Neutrophil (primary cell): ENCODE results near the gene CEBPG.

Experiments
- H3K27ac ChIP-seq: fragments of 200-600 bp; sonication (generic); 2 replicates; pipeline ENCODE4 v1.5.1; 2016; ENCODE audit warnings: mild to moderate bottlenecking, moderate library complexity
- H3K27me3 ChIP-seq: fragments of 200-600 bp; sonication (generic); 2 replicates; pipeline ENCODE4 v1.6.0; 2016; ENCODE audit warnings: mild to moderate bottlenecking
- H3K36me3 ChIP-seq: fragments of 200-600 bp; sonication (generic); 2 replicates; pipeline ENCODE4 v1.5.1; 2017
- H3K4me1 ChIP-seq, 2 experiments: fragments of 200-600 bp in 1 of 2; sonication (generic) in 1 of 2; 1 replicate in 1 of 2; 2 replicates in 1 of 2; pipeline versions ENCODE4 v1.5.1 to v1.6.1; 2013 to 2016; ENCODE audit warnings: low read depth in 1 of 2, low read length in 1 of 2, mild to moderate bottlenecking in 1 of 2, moderate library complexity in 1 of 2; ENCODE audit not compliant: control insufficient read depth in 1 of 2, insufficient read depth in 1 of 2
- H3K4me3 ChIP-seq, 2 experiments: fragments of 200-600 bp in 1 of 2; sonication (generic) in 1 of 2; 1 replicate in 1 of 2; 2 replicates in 1 of 2; pipeline ENCODE4 v1.5.1; 2013 to 2016; ENCODE audit warnings: low read depth in 1 of 2, low read length in 1 of 2, mild to moderate bottlenecking in 1 of 2, moderate library complexity in 1 of 2
- H3K9me3 ChIP-seq: fragments of 200-600 bp; sonication (generic); 2 replicates; pipeline ENCODE4 v1.5.1; 2016
- CTCF ChIP-seq: fragments of 200-600 bp; sonication (generic); IDR thresholded peaks from 2 replicates; pipeline ENCODE4 v1.5.1; 2016; ENCODE audit warnings: antibody characterized with exemption

The CEBPG gene

GRCh38 chr19:33424181-33424580, 50.7 kb downstream of the CEBPG start:
- TF ChIP-seq CTCF: no peak
- H3K27ac ChIP-seq: no peak overlapping the region
- no peaks in the 10 kb centered on the region for H3K9me3 ChIP-seq
- H3K36me3 ChIP-seq: no peaks in the 10 kb centered on the region
- H3K4me1 ChIP-seq: no peaks in the 10 kb centered on the region
- H3K27me3 ChIP-seq: no peaks in the 10 kb centered on the region
- H3K4me3 ChIP-seq: no peak overlapping the region

GRCh38 chr19:33426621-33427361, 53.3 kb downstream of the CEBPG start:
- Histone ChIP-seq H3K4me3 (no peak overlapping the region), H3K36me3 (no peaks in the 10 kb centered on the region), H3K27ac (no peak overlapping the region), H3K27me3 (peaks cover 4% of the 10 kb centered on the region), H3K4me1 (no peaks in the 10 kb centered on the region), H3K9me3 (no peaks in the 10 kb centered on the region)
- no peak for TF ChIP-seq CTCF

- no peaks in the 10 kb centered on the region for H3K4me1 ChIP-seq
- H3K27me3 ChIP-seq: peaks cover 4% of the 10 kb centered on the region
- H3K9me3 ChIP-seq: no peaks in the 10 kb centered on the region
- no peak overlapping the region for H3K27ac ChIP-seq
- H3K36me3 ChIP-seq: no peaks in the 10 kb centered on the region
- H3K4me3 ChIP-seq: no peak overlapping the region
- TF ChIP-seq CTCF: no peak
Measured at GRCh38 chr19:33427801-33428626, 54.5 kb downstream of the CEBPG start.

- Histone ChIP-seq H3K27me3 (peaks cover 4% of the 10 kb centered on the region), H3K9me3 (no peaks in the 10 kb centered on the region), H3K4me3 (no peak overlapping the region), H3K4me1 (no peaks in the 10 kb centered on the region), H3K27ac (no peak overlapping the region), H3K36me3 (no peaks in the 10 kb centered on the region)
- no peak for TF ChIP-seq CTCF
Measured at GRCh38 chr19:33428627-33429125, 55.2 kb downstream of the CEBPG start.

GRCh38 chr19:33429891-33430673, 56.6 kb downstream of the CEBPG start:
- no peak overlapping the region for H3K4me3 ChIP-seq
- H3K27ac ChIP-seq: no peak overlapping the region
- TF ChIP-seq CTCF: no peak
- no peaks in the 10 kb centered on the region for H3K4me1 ChIP-seq
- no peaks in the 10 kb centered on the region for H3K9me3 ChIP-seq
- no peaks in the 10 kb centered on the region for H3K36me3 ChIP-seq
- H3K27me3 ChIP-seq: peaks cover 4% of the 10 kb centered on the region
